Right ventricle myocardium superior (tissue), 1 donor: Measurements from ENCODE around the gene PF4V1. TPM values are rescaled to one million over a fixed set of nuclear protein-coding genes. Genes with fewer than 3 reads are reported as not detected.

ENCODE experiments used
- ATAC-seq: fragments of 200-7000 bp; cut with Tn5 transposase; one replicate; pipeline ENCODE4 v1.9.1; 2020; ENCODE audit warnings: mild to moderate bottlenecking; ENCODE audit not compliant: poor library complexity
- DNase-seq: peaks from one replicate; pipeline ENCODE4 v3.0.0-alpha.2; 2020
- intact Hi-C: fragments of 100-400 bp; cut with DNase I; formaldehyde crosslinking; loops from one replicate; pipeline ENCODE4 v1.11.2; 2022
- total RNA-seq: library from RNA; stranded (reverse); fragmentation: NEBNext Ultra II Directional; extraction: Animal tissue kit (Norgen Biotek cat#: 25700); gene quantifications from one replicate; pipeline ENCODE4 v1.2.1, GENCODE V29; 2021
- donor health status: DM: no; HTN: yes; CAD: no; lungs with severe emphysema.

Gene PF4V1
- total RNA-seq, 1 donor from 2014 or later: not detected

DNA sequence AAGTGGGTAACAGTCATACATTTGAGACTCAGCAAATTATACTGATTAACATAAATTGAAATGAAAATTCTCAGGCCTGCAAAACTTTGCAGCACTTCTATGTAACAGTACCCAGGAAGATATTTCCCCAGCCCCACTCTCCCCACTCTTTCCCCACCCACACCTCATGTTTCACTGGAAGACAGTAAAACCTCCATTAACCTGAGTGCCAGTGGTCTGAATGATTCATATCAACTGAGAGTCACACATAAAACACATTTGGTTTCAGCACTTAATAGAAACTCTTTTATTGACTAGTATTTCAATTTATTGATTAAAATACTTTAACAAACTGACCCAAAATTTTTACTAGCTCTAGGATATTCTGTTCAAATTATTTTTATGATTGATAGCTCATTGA is 9.7 kb upstream of the PF4V1 start:
- no peak for ATAC-seq
- intact Hi-C loops: no loop called here
- DNase-seq: no peak

GRCh38 chr4:73844345-73844744 is 8.8 kb upstream of the PF4V1 start:
- DNase-seq (no peak), ATAC-seq (no peak)
- intact Hi-C loops: no loop called here

GRCh38 chr4:73844806-73845205 is 8.3 kb upstream of the PF4V1 start:
- DNase-seq (no peak), ATAC-seq (no peak)
- intact Hi-C loops: no loop called here

DNA sequence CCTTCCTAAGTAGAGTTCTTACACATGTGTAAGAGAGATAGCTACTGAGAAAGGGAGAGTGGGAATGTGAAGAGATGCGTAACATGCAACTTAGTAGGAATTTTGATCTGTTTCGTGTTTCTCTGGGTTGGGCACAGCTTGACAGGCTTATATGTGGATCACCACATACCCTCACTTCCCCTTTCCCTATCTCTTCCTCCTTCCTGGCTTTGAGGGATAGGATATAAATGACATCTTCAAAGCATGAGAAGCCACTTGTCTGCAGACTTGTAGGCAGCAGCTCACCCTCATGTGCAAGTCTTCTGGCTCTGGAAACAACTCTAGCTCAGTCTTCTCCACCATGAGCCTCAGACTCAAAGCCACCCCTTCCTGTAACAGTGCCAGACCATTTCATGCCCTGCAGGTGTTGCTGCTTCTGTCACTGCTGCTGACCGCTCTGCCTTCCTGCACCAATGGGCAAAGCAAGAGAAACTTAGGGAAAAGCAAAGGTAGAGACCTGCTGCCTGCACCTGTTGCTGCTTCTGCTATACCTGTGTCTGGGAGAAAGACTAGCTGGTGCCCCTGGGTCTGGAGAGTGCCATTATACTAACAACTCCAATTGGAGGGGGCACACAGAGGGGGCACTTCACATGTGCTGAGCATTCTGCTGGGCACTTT is 5.4 kb upstream of the PF4V1 start:
- intact Hi-C loops: no loop called here
- no peak for ATAC-seq
- no peak for DNase-seq

DNA sequence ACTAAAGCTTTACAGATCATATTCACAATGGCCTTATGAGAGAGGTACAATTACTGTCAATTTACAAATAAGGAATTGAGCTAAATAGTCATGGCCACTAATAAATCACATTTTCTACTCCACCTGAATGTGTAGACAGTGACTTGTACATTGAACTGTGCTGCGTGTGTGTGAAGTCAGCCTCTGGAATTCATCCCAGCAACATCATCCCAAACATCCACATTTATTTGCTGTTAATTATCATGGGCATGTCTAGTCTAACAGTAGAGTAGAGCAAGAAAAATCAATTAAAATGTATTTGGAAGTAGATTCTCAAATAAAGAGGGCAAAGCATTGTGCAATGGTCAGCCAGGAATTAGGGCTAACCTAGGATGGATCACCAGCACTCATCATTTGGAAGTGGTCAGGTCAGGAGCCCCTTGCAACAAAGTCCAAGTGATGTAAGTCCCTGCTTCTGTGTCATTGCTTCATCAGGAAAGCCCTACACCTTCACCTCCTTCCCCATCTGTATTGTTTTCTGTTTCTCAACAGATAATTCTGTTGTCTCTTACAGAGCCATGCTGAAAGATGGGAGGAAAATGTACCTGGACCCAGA is 4.8 kb upstream of the PF4V1 start:
- intact Hi-C loops: no loop called here
- ATAC-seq (no peak), DNase-seq (no peak)

- no peak for ATAC-seq
- no peak for DNase-seq
- intact Hi-C loops: no loop called here
These were observed 2.7 kb upstream of the PF4V1 start for GRCh38 chr4:73850261-73850970.

GRCh38 chr4:73851293-73851692 is 1.8 kb upstream of the PF4V1 start:
- no peak for DNase-seq
- no peak for ATAC-seq
- intact Hi-C loops: no loop called here

DNA sequence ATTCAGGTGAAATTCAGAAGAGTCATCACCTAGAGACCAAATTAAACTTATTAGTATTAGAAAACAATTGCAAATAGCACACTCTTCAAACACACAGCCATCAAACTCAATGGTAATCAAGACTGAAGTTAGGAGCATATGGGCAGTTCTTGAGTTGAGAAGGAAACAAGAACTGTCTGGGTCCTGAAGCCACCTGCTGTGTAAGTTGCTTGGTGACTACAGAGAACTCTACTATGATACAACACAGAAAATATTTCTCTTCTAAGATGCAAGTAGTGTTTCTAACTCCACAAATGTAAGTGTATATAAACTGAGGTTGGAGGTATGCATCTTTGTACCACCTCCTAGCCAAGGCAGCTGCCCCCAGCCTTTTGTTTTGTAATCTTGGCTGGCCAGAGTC is 325 bp upstream of the PF4V1 start:
- DNase-seq: no peak
- intact Hi-C loops: no loop called here
- no peak for ATAC-seq

DNA sequence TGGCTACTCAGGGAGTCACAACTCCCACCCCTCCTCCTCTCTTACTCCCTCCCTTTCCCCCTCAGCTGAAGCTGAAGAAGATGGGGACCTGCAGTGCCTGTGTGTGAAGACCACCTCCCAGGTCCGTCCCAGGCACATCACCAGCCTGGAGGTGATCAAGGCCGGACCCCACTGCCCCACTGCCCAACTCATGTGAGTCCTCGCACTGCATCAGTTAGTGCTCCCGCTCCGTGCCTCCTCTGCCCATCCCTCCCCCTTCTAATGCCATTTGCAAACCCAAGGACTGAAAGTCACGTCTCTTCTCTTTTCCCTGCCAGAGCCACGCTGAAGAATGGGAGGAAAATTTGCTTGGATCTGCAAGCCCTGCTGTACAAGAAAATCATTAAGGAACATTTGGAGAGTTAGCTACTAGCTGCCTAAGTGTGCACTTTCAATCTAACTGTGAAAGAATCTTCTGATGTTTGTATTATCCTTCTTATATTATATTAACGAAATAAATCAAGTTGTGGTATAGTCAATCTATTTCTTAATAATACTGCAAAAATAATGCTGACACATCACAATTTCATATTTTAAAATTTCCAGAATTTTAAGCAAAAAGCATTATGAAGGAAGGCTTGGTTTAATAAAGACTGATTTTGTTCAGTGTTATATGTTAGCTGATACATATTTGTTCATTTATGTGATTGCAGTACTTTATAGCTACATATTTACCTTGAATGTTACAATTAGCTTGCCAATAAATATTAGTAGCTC is 800 bp downstream of the PF4V1 start:
- ATAC-seq (no peak), DNase-seq (no peak)
- intact Hi-C loops: no loop called here

DNA sequence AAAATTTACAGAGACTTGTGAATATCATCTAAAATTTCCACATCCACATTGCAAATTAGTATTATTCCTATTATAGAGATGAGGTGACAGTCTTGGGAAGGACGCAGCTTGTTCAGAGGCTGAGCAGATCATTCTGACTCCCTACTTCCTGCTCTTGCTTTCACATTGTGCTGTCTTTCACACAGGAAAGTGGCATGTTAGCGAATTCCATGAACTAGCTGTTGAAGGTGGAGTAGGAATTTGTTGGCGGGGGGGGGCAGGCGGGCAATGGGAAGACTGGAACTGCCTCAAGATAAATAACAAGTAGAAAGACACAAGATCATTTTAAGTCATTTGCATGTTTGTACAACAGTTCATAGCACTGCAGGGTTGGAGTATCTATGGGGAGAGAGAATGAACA is 2.3 kb downstream of the PF4V1 start:
- intact Hi-C loops: no loop called here
- DNase-seq: no peak
- ATAC-seq: no peak

DNA sequence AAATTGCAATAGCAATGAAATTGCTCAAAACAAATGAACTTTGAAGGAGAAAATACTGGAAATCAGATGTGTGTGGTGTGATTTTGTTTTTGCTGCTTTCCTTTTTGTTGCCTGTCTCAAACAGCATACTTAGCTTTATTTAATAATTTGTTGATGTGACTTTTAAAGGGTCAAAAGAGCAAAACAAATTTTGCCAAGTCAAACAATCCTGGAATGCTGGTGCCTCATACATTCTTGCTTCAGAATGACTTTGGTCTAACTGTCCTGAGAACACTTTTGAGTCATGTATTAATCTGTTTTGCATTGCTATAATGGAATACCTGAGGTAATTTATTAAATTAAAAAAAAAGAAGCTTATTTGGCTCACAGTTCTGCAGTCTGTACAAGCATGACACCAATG is 3.4 kb downstream of the PF4V1 start:
- no peak for DNase-seq
- intact Hi-C loops: no loop called here
- ATAC-seq: peak; percentile 37

GRCh38 chr4:73859614-73860088 is 6.6 kb downstream of the PF4V1 start:
- DNase-seq: no peak
- ATAC-seq: peak; percentile 81
- intact Hi-C loops: no loop called here

DNA sequence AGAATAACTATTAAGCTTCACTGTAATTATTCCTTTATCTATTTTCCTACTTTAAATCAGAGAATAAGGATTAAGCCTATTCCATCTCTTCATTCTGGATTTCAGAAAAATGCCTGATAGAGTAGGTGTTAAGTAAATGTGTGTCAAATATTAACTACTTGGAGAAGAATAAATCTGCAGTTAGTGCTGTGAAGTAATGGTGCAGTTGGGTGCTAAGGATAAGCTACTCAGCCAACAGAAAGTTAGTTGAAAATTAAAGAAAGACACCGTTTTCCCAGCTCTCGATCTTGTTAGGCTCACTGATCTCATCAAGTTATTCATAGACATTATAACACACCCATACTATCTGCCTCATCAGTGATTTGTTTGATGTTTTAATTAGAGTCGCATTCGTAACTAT is 7.1 kb downstream of the PF4V1 start:
- DNase-seq: no peak
- ATAC-seq: no peak
- intact Hi-C loops: no loop called here

GRCh38 chr4:73860917-73861316 is 7.8 kb downstream of the PF4V1 start:
- no peak for DNase-seq
- no peak for ATAC-seq
- intact Hi-C loops: no loop called here

GRCh38 chr4:73862322-73862721 is 9.2 kb downstream of the PF4V1 start:
- DNase-seq (no peak), ATAC-seq (no peak)
- intact Hi-C loops: no loop called here

- intact Hi-C loops: no loop called here
- no peak for ATAC-seq
These were observed 11.3 kb downstream of the PF4V1 start for GRCh38 chr4:73864365-73864764.

GRCh38 chr4:73864961-73865360 is 11.9 kb downstream of the PF4V1 start:
- ATAC-seq (peak; percentile 42), DNase-seq (no peak)
- intact Hi-C loops: no loop called here

More at GRCh38 chr4:73864365-73864764, 11.3 kb downstream of the PF4V1 start:
- no peak for DNase-seq

DNA sequence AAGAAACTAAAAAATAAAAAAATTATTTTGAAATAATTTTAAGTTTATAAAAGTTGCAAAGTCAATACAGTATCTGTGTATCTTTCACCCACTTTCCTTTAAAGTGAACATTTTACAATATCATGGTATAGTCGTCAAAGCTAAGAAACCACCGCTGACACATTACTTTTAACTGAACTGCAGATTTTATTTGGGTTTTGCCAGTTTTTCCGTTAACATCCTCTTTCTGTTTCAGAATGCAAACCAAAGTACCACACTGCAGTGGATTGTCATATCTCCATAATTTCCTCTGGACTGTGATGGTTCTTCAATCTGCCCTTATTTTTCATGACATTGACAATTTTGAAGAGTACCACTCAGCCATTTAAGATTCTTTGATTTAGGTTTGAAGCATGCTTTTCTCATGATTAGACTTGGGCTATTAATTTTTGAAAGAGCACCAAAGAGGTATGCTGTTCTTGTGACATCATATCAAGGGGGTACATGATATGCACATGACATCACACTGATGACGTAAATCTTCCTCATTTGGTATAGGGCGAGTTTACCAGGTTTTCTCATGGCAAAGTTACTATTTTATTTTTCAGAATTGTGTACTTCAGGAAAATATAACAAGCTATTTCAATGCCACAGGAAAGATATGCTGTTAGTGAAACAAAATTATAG is 12.5 kb downstream of the PF4V1 start:
- DNase-seq: no peak
- no peak for ATAC-seq
- intact Hi-C loops: no loop called here

DNA sequence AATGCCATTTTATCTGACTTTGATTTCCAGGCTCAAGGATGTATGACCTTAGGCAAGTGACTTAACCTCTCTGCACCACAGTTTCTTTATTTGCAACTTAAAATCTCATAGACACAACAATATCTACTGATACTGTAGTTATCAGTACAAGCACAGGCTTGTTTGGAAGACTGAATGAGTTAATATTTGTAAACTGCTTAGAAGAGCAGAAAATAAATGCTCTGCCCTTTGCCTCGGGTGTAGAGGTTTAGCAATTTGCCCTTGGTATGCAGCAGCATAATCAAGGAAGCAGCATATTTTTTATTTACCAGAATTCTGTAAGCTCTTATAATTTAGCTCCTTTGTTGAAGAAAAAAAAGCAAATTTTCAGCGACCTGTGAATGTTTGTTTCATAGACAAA is 13.2 kb downstream of the PF4V1 start:
- ATAC-seq (no peak), DNase-seq (no peak)
- intact Hi-C loops: no loop called here
